ENCODE results near the gene SERHL2.
"Not testable (repeated sequence)": the region's sequence is repeated elsewhere in the genome, so short reads cannot be mapped to it uniquely, and the experiment has no call there.

- not testable (repeated sequence) for TF ChIP-seq CTCF (IDR thresholded peaks at IDR 0.05; ENCODE audit: insufficient read depth, low read length); REST (IDR thresholded peaks at IDR 0.05; ENCODE audit: insufficient replicate concordance, low read depth); GABPA (IDR thresholded peaks at IDR 0.05; ENCODE audit: low read depth); SPI1 (IDR thresholded peaks at IDR 0.05; ENCODE audit: borderline replicate concordance, low read depth)
- TF ChIP-seq POLR2AphosphoS5 (IDR thresholded peaks at IDR 0.05; ENCODE audit: low read depth): peak; percentile 54
Observed at GRCh38 chr22:42570580-42570979, 16.8 kb downstream of the SERHL2 start.
